WTC11 (cell line): ENCODE measurements around the gene TCP11.

Experiments used
- CREM ChIP-seq: sonication (generic); formaldehyde crosslinking; IDR thresholded peaks from 2 replicates; pipeline ENCODE4 v1.8.1; 2022; ENCODE audit warnings: mild to moderate bottlenecking, missing genetic modification reagents, moderate library complexity
- CTCF ChIP-seq: fragments of 200-600 bp; IDR thresholded peaks from 2 replicates; pipeline ENCODE4 v1.8.0; 2022; ENCODE audit warnings: antibody characterized with exemption
- E2F5 ChIP-seq: sonication (generic); formaldehyde crosslinking; IDR thresholded peaks from 2 replicates; pipeline ENCODE4 v1.8.1; 2022; ENCODE audit warnings: mild to moderate bottlenecking, moderate library complexity, missing genetic modification reagents
- FOXP1 ChIP-seq: sonication (generic); formaldehyde crosslinking; IDR thresholded peaks from 2 replicates; pipeline ENCODE4 v1.8.0; 2022; ENCODE audit warnings: missing genetic modification reagents, mild to moderate bottlenecking, moderate library complexity, borderline replicate concordance
- JUN ChIP-seq: sonication (generic); formaldehyde crosslinking; IDR thresholded peaks from 2 replicates; pipeline ENCODE4 v1.8.0; 2023; ENCODE audit warnings: mild to moderate bottlenecking, missing genetic modification reagents
- MYBL2 ChIP-seq: sonication (generic); formaldehyde crosslinking; IDR thresholded peaks from 2 replicates; pipeline ENCODE4 v1.8.1; 2023; ENCODE audit warnings: mild to moderate bottlenecking, moderate library complexity, missing genetic modification reagents
- TP53 ChIP-seq: sonication (generic); formaldehyde crosslinking; IDR thresholded peaks from 2 replicates; pipeline ENCODE4 v1.8.1; 2023; ENCODE audit warnings: mild to moderate bottlenecking, missing genetic modification reagents
- ZNF416 ChIP-seq: fragments of 250-450 bp; sonication (Bioruptor Pico); IDR thresholded peaks from 2 replicates; pipeline ENCODE4 v1.9.0; 2021; ENCODE audit warnings: mild to moderate bottlenecking, inconsistent platforms

DNA sequence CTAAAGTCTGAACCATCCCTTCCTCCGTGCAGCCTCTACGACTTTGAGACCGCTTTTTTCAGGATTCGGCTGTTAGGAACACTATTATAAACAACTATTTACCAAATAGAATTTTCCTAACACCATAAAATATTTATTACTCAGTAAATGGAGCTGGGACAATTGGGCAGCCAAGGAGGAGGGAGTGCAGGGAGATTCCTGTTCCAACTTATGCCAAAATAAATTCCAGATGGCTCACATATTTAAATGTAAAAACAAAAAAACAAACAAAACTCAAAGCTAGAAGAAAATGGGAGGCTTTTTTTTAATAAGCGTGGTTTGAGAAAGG is 48.1 kb downstream of the TCP11 start:
- no peak for TF ChIP-seq FOXP1 (CRISPR knock-in tag)
- no peak for TF ChIP-seq ZNF416
- TF ChIP-seq CTCF = no peak
- TF ChIP-seq MYBL2 (CRISPR knock-in tag) = no peak
- TF ChIP-seq JUN (CRISPR knock-in tag) = no peak
- TF ChIP-seq TP53 = no peak
- TF ChIP-seq E2F5 (CRISPR knock-in tag) = no peak
- no peak for TF ChIP-seq CREM (CRISPR knock-in tag)
